HEK293T (cell line): ENCODE results near the gene ELOVL2.

Experiments used
- ARNT ChIP-seq: fragments of 450-650 bp; IDR thresholded peaks from 2 replicates; pipeline ENCODE4 v1.6.1; 2017; ENCODE audit warnings: mild to moderate bottlenecking
- BHLHE40 ChIP-seq: fragments of 450-650 bp; IDR thresholded peaks from 2 replicates; pipeline ENCODE4 v1.6.1; 2016; ENCODE audit warnings: mild to moderate bottlenecking, moderate library complexity, borderline replicate concordance
- CTBP1 ChIP-seq: fragments of 450-650 bp; IDR thresholded peaks from 2 replicates; pipeline ENCODE4 v1.6.1; 2016; ENCODE audit warnings: borderline replicate concordance
- ELF4 ChIP-seq: fragments of 450-650 bp; IDR thresholded peaks from 2 replicates; pipeline ENCODE4 v1.6.1; 2017; ENCODE audit warnings: antibody characterized with exemption
- FOXK2 ChIP-seq: fragments of 450-650 bp; IDR thresholded peaks from 2 replicates; pipeline ENCODE4 v1.6.1; 2016; ENCODE audit warnings: mild to moderate bottlenecking
- FOXM1 ChIP-seq: fragments of 450-650 bp; IDR thresholded peaks from 2 replicates; pipeline ENCODE4 v1.6.1; 2017; ENCODE audit warnings: mild to moderate bottlenecking, borderline replicate concordance
- HDGF ChIP-seq: fragments of 450-650 bp; IDR thresholded peaks from 2 replicates; pipeline ENCODE4 v1.6.1; 2017; ENCODE audit warnings: antibody characterized with exemption, borderline replicate concordance
- L3MBTL2 ChIP-seq: fragments of 450-650 bp; conservative IDR thresholded peaks from 2 replicates; pipeline ENCODE4 v1.6.1; 2016; ENCODE audit warnings: mild to moderate bottlenecking
- LEF1 ChIP-seq: fragments of 450-650 bp; IDR thresholded peaks from 2 replicates; pipeline ENCODE4 v1.6.1; 2017; ENCODE audit warnings: mild to moderate bottlenecking, borderline replicate concordance
- NFRKB ChIP-seq: fragments of 450-650 bp; IDR thresholded peaks from 2 replicates; pipeline ENCODE4 v1.6.1; 2016; ENCODE audit warnings: mild to moderate bottlenecking, moderate library complexity
- PKNOX1 ChIP-seq: fragments of 450-650 bp; IDR thresholded peaks from 2 replicates; pipeline ENCODE4 v1.6.1; 2016
- SUZ12 ChIP-seq: fragments of 450-650 bp; IDR thresholded peaks from 2 replicates; pipeline ENCODE4 v1.6.1; 2016; ENCODE audit warnings: mild to moderate bottlenecking
- TARDBP ChIP-seq: fragments of 450-650 bp; IDR thresholded peaks from 2 replicates; pipeline ENCODE4 v1.6.1; 2016
- ZNF384 ChIP-seq: fragments of 450-650 bp; IDR thresholded peaks from 2 replicates; pipeline ENCODE4 v1.6.1; 2016

- no peak for TF ChIP-seq SUZ12
- TF ChIP-seq L3MBTL2 = no peak
- TF ChIP-seq FOXK2 = no peak
- TF ChIP-seq ARNT = no peak
- no peak for TF ChIP-seq NFRKB
- no peak for TF ChIP-seq TARDBP
- TF ChIP-seq ELF4 = no peak
- no peak for TF ChIP-seq FOXM1
- TF ChIP-seq ZNF384 = no peak
- TF ChIP-seq HDGF = no peak
- TF ChIP-seq BHLHE40 = no peak
- TF ChIP-seq PKNOX1 = no peak
- no peak for TF ChIP-seq LEF1
- TF ChIP-seq CTBP1 = no peak
Observed at GRCh38 chr6:11092668-11093375, 48.7 kb upstream of the ELOVL2 start.
